ENCODE measurements around the gene WFDC1.

WFDC1 gene

GRCh38 chr16:84274515-84274914 lies 20.2 kb upstream of the WFDC1 start:
- no peak for DNase-seq

GRCh38 chr16:84275585-84276151 lies 19.0 kb upstream of the WFDC1 start:
- no peak for DNase-seq

- no peak for DNase-seq
Observed at GRCh38 chr16:84277244-84277823, 17.3 kb upstream of the WFDC1 start.

GRCh38 chr16:84278333-84278732 lies 16.3 kb upstream of the WFDC1 start:
- DNase-seq = no peak

- DNase-seq = peak; percentile 72
Observed at GRCh38 chr16:84278968-84279367, 15.7 kb upstream of the WFDC1 start.

GRCh38 chr16:84279881-84280280 lies 14.8 kb upstream of the WFDC1 start:
- DNase-seq = no peak

GRCh38 chr16:84281074-84281473 lies 13.6 kb upstream of the WFDC1 start:
- no peak for DNase-seq

GRCh38 chr16:84282533-84282932 lies 12.1 kb upstream of the WFDC1 start:
- no peak for DNase-seq

- DNase-seq = no peak
Observed at GRCh38 chr16:84283314-84284153, 11.1 kb upstream of the WFDC1 start.

GRCh38 chr16:84284154-84284722 lies 10.4 kb upstream of the WFDC1 start:
- no peak for DNase-seq

GRCh38 chr16:84286578-84287240 lies 8.0 kb upstream of the WFDC1 start:
- DNase-seq = no peak

GRCh38 chr16:84288902-84289301 lies 5.8 kb upstream of the WFDC1 start:
- DNase-seq = no peak

GRCh38 chr16:84291226-84291625 lies 3.5 kb upstream of the WFDC1 start:
- no peak for DNase-seq

GRCh38 chr16:84292011-84292410 lies 2.7 kb upstream of the WFDC1 start:
- no peak for DNase-seq

- no peak for DNase-seq
Observed at GRCh38 chr16:84293406-84293805, 1.3 kb upstream of the WFDC1 start.

GRCh38 chr16:84294117-84294516 lies 561 bp upstream of the WFDC1 start:
- no peak for DNase-seq

GRCh38 chr16:84295203-84295860 lies 654 bp downstream of the WFDC1 start:
- no peak for DNase-seq

- DNase-seq = no peak
Observed at GRCh38 chr16:84298376-84298899, 3.8 kb downstream of the WFDC1 start.

GRCh38 chr16:84299734-84300440 lies 5.2 kb downstream of the WFDC1 start:
- no peak for DNase-seq

GRCh38 chr16:84302111-84302954 lies 7.7 kb downstream of the WFDC1 start:
- no peak for DNase-seq

- no peak for DNase-seq
Observed at GRCh38 chr16:84303023-84303422, 8.3 kb downstream of the WFDC1 start.
